HepG2 (cell line): ENCODE data around the gene PSAP.

ENCODE experiments used
- CBFB ChIP-seq: sonication (generic); formaldehyde crosslinking; IDR thresholded peaks from 2 replicates; pipeline ENCODE4 v1.4.0; 2020; ENCODE audit warnings: missing genetic modification reagents
- CBX5 ChIP-seq: sonication (generic); formaldehyde crosslinking; IDR thresholded peaks from 2 replicates; pipeline ENCODE4 v1.4.0; 2020; ENCODE audit warnings: missing genetic modification reagents, borderline replicate concordance
- CEBPB ChIP-seq: IDR thresholded peaks from 2 replicates; pipeline ENCODE4 v1.6.1; 2011; ENCODE audit warnings: low read depth, low read length, improper control_type of control experiment, borderline replicate concordance
- CTCF ChIP-seq: sonication (generic); formaldehyde crosslinking; IDR thresholded peaks from 2 replicates; pipeline ENCODE4 v1.5.0; 2020; ENCODE audit warnings: mild to moderate bottlenecking, missing genetic modification reagents, moderate library complexity
- EZH2 ChIP-seq: conservative IDR thresholded peaks from 2 replicates; pipeline ENCODE4 v1.6.1; 2012; ENCODE audit warnings: mild to moderate bottlenecking, low read depth, low read length, moderate library complexity
- FOXM1 ChIP-seq: sonication (generic); formaldehyde crosslinking; IDR thresholded peaks from 2 replicates; pipeline ENCODE4 v1.5.0; 2020; ENCODE audit warnings: missing genetic modification reagents
- GPN1 ChIP-seq: sonication (generic); formaldehyde crosslinking; IDR thresholded peaks from 2 replicates; pipeline ENCODE4 v1.5.1; 2020; ENCODE audit warnings: missing genetic modification reagents, borderline replicate concordance
- HMGXB4 ChIP-seq, 2 experiments: sonication (generic) in 1 of 2; formaldehyde crosslinking in 1 of 2; IDR thresholded peaks; 2 replicates each; pipeline versions ENCODE4 v1.4.0 to v1.6.1; 2018 to 2020; ENCODE audit warnings: missing genetic modification reagents in 2 of 2, borderline replicate concordance in 1 of 2, low read depth in 1 of 2, mild to moderate bottlenecking in 1 of 2, missing biosample characterization in 1 of 2
- MAFK ChIP-seq, 2 experiments: IDR thresholded peaks in 1 of 2; conservative IDR thresholded peaks in 1 of 2; 2 replicates each; pipeline ENCODE4 v1.6.1; 2011; ENCODE audit warnings: improper control_type of control experiment in 2 of 2, low read length in 2 of 2
- MIER3 ChIP-seq: IDR thresholded peaks from 2 replicates; pipeline ENCODE4 v1.6.1; 2016; ENCODE audit warnings: missing compliant biosample characterization, borderline replicate concordance
- ZNF879 ChIP-seq: sonication (generic); formaldehyde crosslinking; IDR thresholded peaks from 2 replicates; pipeline ENCODE4 v1.8.1; 2023; ENCODE audit warnings: missing genetic modification reagents
- TF ChIP-seq, protein P1 (sequence below): sonication (generic); formaldehyde crosslinking; IDR thresholded peaks from 2 replicates; pipeline ENCODE4 v1.4.0; 2020; ENCODE audit warnings: missing genetic modification reagents
- TF ChIP-seq, protein P2 (sequence below), 2 experiments: sonication (generic) in 1 of 2; formaldehyde crosslinking in 1 of 2; IDR thresholded peaks; 2 replicates each; pipeline versions ENCODE4 v1.5.1 to v1.6.1; 2011 to 2020; ENCODE audit warnings: borderline replicate concordance in 1 of 2, low read depth in 1 of 2, low read length in 1 of 2, mild to moderate bottlenecking in 1 of 2, missing genetic modification reagents in 1 of 2, moderate library complexity in 1 of 2

DNA sequence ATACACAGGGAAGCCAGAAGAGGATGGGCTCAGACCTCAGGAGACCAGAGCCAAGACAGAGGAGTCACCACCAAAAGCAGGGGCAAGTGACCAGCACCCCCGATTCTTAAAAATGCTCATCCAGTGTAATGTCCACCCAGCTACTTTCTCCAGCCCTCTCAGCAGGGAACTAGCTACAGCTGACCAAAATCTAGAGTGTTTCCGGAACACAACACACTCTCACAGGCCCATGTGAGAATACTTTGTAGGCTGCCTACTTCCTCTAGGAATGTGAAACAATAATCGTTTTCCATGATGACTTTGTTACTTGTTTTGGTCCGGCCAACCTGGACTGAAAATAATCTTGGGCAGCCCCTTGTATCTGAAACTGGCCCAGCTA lies 14.5 kb downstream of the PSAP start:
- TF ChIP-seq CEBPB = no peak
- TF ChIP-seq EZH2 = no peak
- no peak for TF ChIP-seq ZNF879 (CRISPR knock-in tag)
- TF ChIP-seq MIER3 (CRISPR knock-in tag) = no peak
- TF ChIP-seq, protein P1, sequence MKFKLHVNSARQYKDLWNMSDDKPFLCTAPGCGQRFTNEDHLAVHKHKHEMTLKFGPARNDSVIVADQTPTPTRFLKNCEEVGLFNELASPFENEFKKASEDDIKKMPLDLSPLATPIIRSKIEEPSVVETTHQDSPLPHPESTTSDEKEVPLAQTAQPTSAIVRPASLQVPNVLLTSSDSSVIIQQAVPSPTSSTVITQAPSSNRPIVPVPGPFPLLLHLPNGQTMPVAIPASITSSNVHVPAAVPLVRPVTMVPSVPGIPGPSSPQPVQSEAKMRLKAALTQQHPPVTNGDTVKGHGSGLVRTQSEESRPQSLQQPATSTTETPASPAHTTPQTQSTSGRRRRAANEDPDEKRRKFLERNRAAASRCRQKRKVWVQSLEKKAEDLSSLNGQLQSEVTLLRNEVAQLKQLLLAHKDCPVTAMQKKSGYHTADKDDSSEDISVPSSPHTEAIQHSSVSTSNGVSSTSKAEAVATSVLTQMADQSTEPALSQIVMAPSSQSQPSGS (CRISPR knock-in tag) = no peak
- no peak for TF ChIP-seq GPN1 (CRISPR knock-in tag)
- TF ChIP-seq FOXM1 (CRISPR knock-in tag) = no peak
- no peak for TF ChIP-seq CTCF (CRISPR knock-in tag)
- no peak for TF ChIP-seq HMGXB4 (CRISPR knock-in tag; IDR thresholded peaks at IDR 0.05; ENCODE audit: borderline replicate concordance in 1 of 2, low read depth in 1 of 2)
- TF ChIP-seq CBX5 (CRISPR knock-in tag) = no peak
- TF ChIP-seq, protein P2, sequence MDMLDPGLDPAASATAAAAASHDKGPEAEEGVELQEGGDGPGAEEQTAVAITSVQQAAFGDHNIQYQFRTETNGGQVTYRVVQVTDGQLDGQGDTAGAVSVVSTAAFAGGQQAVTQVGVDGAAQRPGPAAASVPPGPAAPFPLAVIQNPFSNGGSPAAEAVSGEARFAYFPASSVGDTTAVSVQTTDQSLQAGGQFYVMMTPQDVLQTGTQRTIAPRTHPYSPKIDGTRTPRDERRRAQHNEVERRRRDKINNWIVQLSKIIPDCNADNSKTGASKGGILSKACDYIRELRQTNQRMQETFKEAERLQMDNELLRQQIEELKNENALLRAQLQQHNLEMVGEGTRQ (IDR thresholded peaks at IDR 0.05; ENCODE audit: low read depth, low read length) = no peak
- TF ChIP-seq, protein P2 (CRISPR knock-in tag; IDR thresholded peaks at IDR 0.05; ENCODE audit: borderline replicate concordance) = no peak
- no peak for TF ChIP-seq CBFB
- no peak for TF ChIP-seq MAFK (conservative IDR thresholded peaks at IDR 0.05 in 1 of 2, IDR thresholded peaks at IDR 0.05 in 1 of 2; ENCODE audit: low read length in 2 of 2)
